HT-29 (cell line): ENCODE measurements around the gene C17orf107. TPM values are rescaled to one million over a fixed set of nuclear protein-coding genes. Genes with fewer than 3 reads are reported as not detected.
"Not testable (repeated sequence)": the region's sequence is repeated elsewhere in the genome, so short reads cannot be mapped to it uniquely, and the experiment has no call there.

ENCODE experiments used
- DNase-seq: peaks from one replicate; pipeline ENCODE4 v3.0.0-alpha.2; 2015; ENCODE audit warnings: low spot score
- total RNA-seq: library from RNA; depleted of rRNA; stranded (reverse); fragments of >200 nt; shearing (Covaris generic); gene quantifications from 2 replicates; pipeline ENCODE4 v1.2.3, GENCODE V29; 2014

The C17orf107 gene
- total RNA-seq, 1 experiment from 2014 or later = 1.4 TPM

DNA sequence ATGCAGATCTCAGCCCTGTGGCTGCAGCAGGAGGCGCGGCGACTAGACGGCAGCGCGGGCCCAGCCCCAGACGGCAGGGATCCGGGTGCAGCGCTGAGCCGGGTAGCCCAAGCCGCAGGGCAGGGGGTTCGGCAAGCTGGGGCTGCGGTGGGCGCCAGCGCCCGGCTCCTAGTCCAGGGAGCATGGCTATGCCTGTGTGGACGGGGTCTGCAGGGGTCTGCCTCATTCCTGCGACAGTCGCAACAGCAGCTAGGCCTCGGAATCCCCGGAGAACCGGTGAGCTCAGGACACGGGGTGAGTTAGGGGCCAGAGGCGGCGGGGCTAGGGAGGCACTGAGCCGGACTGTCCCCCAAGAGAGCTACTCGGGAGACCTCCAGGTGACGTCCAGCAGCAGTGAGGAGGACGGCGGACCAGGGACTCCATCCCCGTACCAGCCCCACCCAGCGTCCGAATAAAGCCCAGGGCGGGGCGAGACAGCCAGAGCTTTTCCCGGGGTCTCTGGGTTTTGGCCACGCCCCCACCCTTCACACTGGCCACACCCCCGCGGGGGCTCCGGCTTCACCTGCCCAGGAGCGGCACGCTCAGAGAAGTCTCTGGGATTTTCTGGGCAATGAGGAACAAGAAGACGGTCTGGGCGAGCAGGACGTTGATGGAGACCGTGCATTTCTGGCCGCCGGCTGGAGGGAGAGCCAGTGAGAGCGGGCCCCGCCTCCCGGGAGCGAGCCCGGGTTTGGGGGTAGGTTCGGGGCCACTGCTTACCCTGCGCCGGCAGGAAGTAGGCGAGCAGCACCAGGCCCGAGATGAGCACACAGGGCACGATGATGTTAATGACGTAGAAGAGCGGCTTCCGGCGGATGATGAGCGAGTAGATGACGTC is 1.1 kb downstream of the C17orf107 start:
- no peak for DNase-seq

DNA sequence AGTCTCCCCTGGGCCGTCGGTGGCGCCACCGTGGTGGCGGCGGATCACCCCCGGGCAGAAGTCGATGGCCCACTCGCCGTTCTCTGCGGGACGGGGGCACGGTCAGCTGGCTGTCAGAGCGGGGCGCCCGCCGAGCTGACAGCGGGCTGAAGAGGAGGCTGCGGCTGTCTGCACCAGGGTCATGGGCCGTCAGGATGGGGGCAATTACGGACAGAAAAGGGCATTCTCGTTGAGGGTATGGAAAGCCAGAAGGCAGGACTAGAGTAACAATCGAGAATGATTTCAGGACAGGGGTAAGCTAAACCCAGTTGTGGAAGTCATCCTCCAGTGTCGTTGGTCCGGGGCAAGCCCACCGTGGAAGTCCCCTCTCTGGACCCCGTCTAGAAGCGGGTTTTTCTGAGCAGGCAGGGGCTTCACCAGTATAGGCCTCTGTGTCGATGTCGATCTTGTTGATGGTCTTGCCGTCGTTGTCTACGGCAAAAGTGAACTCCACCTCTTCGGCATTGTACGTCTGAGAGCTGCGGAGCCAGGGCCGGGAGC is 1.8 kb downstream of the C17orf107 start:
- DNase-seq = no peak

DNA sequence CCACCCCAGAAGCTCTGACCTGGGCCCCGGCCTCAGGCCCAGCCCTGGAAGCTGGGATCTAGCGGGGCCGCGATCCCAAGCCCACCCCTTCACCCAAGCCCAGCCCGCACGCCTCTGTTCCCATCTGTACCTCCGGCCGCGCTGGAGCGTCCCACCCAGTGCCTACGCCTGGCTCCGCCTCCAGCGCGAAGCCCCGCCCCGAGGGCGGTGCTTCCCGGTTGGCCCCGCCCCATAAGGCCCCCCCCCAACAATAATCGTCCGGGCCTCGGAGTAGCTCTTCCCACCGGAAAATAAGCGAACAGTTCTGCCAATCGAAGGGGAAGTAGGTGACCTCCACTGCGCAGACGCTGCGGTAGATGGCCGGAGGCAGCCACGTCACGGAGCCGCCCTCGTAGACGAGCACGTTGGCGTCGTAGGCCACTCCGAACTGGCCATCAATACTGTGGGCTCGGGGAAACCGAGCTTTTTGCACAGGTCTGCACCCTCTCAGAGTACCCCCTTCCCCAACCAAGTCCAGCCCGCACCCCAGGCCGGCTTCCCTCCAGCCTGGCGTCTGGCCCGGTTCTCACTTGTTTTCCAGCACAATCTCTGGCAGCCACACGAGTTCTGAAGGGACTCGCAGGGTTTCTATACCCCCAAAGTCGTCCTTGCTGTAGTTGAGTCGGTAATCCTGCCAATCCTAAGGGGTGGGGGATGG is 2.5 kb downstream of the C17orf107 start:
- no peak for DNase-seq

DNA sequence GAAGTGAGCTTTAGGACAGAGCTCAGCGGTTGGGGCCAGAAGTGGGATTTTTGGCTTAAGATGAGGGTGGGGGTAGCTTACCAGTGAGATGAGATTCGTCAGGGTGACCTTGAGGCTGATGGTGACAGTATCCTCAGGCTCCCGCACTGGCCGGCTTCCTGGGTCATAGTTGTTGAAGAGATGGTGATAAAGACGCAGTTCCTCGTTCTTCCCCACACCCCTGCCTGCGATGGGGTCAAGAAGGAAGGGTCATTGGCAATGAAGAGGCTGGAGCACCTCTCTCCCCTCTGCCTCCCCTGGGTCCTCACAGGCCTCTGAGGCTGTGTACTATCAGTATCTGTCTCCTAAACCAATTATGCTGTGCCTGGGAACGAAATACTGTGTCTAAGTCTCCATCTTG is 3.2 kb downstream of the C17orf107 start:
- DNase-seq = no peak

DNA sequence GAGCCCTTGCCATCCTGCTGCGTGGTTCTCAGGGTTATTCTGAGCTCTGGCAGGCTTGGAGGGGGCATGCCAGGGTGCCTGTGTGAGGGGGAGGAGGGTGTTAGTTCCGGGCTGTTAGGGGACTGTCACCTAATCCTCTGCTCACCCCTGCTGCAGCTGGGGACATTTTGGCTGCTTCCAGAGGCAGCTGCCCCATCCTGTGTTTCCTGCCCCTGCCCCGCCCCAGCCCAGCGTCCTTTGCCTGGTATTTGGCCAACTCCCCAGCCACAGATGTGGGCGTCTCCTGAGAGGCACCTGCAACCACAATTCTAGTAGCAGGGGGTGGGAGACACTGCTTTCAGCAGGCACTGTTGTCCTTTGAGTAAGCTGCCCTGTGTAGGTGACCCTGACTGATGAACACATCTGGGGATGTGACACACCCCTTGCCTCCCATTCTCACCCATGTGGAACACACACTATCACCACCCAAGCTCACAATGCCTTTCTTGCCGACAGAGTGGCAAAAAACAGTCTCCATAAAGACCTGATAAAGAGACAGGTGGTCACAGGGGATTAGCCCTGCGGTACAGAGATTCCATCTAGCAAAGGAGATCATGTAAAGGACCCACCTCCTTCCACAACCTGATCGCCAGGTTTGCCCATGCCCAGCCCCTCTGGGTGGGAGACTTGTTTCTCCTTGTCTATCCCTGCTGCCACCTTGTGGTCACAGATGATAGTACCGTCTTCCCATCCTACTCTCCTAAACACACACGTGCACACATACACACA is 3.9 kb downstream of the C17orf107 start, which contains the start of gene CHRNE:
TSS of gene CHRNE (minus strand) at position 48 of the 768 bp plus-strand sequence. CDS start at position 13, 35 bp downstream.
- peak; percentile 82 for DNase-seq

DNA sequence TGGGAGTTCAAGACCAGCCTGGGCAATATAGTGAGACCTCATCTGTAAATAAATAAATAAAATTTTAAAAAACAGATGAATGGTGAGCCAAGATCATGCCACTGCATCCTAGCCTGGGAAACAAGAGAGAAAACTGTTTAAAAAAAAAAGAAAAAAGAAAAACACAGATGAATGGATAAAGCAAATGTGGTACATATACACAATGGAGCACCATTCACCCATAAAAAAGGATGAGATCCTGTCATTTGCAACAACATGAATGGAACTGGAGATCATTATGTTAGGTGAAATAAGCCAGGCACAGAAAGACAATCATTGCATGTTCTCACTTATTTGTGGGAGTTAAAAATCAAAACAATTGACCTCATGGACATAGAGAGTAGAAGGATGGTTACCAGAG is 7.3 kb downstream of the C17orf107 start:
- not testable (repeated sequence) for DNase-seq

DNA sequence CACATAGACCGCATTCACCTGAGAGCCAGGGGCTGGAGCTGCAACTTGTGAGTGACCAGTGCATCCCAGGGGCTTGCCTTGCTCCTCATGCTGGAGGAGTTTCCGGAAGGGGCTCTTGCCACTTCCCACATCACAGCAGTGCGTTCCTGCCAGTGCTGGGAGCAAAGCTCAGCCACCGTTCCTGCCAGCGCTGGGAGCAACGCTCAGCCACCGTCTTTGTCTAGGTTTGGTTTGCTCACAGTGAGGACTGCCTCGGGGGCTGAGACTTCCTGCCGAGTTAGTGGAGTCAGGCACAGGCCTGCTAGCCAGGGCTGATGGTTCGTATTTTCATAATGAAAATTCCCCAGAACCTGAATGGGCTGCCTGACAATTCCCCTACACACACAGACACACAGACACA is 9.0 kb downstream of the C17orf107 start:
- no peak for DNase-seq

DNA sequence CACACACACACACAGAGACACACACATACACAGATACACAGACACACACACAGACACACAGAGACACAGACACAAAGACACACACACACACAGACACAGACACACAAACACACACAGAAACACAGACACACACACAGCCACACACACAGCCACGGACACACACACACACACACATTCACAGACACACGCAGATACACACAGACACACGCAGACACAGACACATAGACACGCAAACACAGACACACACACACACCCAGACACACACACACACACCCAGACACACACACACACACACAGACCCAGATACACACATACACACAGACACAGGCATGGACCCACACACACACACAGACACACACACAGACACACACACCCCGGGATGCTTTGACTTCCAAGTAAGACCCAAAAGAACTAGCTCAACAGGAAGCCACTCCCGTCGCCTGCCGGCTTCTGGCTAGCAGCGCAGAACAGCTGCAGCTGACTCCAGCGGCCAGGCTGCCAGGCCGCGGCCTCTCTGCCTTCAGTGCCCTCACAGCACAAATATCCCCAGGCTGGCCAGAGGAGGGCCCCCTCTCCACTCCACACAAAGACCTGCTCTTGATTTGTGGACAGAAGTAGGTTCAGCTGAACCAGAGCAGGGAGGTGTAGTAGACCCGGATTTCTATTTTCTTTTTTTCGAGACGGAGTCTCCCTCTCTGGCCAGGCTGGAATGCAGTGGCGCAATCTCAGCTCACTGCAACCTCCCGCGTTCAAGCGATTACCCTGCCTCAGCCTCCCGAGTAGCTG is 9.6 kb downstream of the C17orf107 start:
- DNase-seq = peak; percentile 82

DNA sequence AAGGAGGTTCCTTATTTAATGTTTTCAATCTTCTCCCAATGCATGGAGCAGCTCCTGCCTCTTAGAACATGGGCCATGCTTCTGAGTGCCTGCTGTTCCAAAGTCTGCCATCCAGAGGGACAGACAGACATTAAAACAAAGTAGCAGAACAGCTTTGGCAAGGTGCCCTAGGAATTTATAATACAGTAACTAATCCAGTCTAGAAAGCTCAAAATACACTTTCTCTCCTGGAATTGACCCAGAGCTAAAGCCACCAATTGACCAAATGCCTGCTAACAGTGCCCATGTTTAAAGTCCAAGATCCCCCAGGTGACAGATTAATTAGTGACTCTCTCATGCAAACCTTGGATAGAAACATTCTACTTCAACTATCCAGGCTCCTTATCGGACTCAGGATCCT is 14.7 kb downstream of the C17orf107 start:
- peak; percentile 35 for DNase-seq

DNA sequence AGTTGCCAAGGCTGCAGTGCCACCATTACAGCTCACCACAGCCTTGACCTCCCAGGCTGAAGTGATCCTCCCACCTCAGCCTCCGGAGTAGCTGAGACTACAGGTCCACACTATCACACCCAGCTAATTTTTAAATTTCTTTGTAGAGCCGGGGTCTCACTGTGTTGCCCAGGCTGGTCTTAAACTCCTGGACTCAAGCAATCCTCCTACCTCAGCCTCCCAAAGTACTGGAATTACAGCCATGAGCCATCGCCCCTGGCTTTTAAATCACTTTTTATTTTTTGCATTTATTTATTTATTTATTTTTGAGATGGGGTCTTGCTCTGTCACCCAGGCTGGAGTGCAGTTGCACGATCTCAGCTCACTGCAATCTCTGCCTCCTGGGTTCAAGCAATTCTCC is 15.2 kb downstream of the C17orf107 start:
- not testable (repeated sequence) for DNase-seq

DNA sequence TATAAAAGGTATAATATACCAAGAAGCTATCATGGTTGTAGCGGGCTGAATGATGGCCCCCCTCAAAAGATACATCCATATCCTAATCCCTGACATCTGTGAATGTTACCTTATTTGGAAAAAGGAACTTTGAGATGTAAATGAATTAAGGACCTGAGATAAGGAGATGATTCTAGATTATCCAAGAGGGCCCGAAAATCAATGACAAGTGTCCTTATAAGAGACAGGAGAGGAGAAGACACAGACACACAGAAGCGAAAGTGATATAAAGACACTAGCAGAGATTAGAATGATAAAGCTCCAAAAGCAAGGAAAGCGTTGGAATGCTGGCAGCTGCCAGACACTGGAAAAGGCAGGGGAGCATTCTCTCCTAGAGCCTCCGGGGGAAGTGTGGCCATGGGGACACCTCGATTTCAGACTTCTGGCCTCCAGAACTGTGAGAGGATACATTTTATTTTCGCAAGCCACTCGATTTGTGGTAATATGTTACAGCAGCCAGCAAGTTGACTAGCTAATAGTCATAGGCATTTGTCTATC is 20.2 kb downstream of the C17orf107 start:
- DNase-seq = no peak

DNA sequence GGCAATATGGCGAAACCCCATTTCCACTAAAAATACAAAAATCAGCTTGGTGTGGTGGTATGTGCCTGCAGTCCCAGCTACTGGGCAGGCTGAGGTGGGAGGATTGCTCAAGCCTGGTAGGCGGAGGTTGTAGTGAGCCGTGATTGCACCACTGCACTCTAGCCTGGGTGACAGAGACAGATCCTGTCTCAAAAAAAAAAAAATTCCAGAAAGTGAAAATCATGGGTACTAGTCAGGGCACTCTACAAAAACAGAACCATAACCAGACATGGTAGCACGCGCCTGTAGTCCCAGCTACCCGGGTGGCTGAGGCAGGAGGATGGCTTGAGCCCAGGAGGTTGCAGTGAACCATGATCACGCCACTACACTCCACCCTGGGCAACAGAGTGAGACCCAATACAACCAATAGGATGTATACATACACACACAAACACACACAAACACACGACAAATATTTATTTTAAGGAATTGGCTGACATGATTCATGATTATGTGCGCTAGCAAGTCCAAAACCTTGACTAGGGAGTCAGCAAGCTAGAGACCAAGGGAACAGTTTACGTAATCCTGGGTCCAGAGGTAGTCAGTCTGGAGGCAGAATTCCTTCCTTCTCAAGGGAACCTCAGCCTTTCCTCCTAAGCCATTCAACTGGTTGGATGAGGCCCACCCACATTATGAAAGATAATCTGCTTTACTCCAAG is 21.2 kb downstream of the C17orf107 start:
- no peak for DNase-seq

DNA sequence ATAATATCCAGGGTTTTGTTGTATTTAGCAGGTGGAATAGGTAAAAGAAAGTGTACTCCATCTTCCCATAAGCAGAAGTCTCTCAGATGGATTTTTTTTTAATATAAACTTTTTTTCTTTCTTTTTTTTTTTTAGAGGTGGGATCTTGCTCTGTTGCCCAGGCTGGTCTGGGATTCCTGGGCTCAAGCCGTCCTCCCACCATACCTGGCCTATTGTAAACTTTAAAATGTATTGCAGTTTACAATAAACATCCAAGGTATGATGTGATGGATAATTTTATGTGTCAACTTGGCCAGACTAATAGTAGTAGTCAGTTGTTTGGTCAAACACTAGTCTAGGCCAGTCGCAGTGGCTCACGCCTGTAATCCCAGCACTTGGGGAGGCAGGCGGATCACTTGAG is 22.0 kb downstream of the C17orf107 start:
- no peak for DNase-seq

DNA sequence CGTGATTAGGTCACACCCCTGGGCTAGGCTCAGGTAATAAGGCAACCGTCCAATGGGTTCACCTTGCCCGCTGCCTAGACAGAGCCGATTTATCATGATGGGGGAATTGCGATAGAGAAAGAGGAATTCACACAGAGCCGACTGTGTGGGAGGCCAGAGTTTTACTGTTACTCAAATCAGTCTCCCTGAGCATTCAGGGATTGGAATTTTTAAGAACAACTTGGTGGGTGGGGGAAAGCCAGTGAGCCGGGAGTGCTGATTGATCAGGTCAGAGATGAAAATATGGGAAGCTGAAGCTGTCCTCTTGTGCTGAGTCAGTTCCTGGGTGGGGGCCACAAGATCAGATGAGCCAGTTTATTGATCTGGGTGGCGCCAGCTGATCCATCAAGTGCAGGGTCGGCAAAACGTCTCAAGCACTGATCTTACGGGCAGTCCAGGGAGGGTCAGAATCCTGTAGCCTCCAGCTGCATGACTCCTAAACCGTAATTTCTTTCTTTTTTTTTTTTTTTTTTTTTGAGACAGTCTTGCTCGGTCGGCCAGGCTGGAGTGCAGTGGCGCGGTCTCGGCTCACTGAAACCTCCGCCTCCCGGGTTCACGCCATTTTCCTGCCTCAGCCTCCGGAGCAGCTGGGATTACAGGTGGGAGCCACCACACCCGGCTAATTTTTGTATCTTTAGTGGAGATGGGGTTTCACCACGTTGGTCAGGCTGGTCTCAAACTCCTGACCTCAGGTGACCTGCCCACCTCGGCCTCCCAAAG is 27.4 kb downstream of the C17orf107 start:
- DNase-seq = not testable (repeated sequence)

DNA sequence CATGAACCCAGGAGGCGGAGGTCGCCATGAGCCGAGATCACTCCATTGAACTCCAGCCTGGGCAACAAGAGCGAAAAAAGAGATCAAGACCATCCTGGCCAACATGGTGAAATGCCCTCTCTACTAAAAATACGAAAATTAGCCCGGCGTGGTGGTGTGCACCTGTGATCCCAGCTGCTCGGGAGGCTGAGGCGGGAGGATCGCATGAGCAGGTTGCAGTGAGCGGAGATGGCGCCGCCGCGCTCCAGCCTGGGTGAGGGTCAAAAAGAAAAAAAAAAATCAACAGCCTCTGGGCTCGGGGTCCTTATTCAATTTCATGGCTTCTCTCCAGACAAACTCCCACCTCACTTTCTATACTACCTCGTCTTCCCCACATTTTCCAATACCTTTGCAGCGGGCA is 29.5 kb downstream of the C17orf107 start:
- no peak for DNase-seq

DNA sequence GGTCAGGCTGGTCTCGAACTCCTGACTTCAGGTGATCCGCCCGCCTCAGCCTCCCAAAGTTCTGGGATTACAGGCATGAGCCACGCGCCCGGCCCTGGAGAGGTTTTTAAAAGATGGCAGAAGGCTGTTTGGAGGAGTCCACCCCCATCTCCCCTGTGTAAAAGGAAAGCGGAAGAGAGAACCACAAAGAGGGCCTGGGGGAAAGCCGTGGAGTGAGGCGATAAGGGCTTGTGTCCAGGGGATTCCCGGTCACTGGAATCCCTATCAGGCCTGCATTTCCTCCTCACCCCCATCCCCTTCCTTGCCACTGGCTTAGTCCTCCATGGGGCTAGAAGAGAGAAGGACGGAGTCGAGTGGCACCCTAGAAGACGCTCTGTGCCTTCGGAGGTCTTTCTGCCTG is 32.6 kb downstream of the C17orf107 start, which contains the start of gene GP1BA:
TSS of gene GP1BA (plus strand) at position 315 of the 400 bp plus-strand sequence. CDS start 328 bp downstream, outside the sequence.
- no peak for DNase-seq

DNA sequence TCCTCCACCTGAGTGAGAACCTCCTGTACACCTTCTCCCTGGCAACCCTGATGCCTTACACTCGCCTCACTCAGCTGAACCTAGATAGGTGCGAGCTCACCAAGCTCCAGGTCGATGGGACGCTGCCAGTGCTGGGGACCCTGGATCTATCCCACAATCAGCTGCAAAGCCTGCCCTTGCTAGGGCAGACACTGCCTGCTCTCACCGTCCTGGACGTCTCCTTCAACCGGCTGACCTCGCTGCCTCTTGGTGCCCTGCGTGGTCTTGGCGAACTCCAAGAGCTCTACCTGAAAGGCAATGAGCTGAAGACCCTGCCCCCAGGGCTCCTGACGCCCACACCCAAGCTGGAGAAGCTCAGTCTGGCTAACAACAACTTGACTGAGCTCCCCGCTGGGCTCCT is 33.4 kb downstream of the C17orf107 start:
- no peak for DNase-seq

DNA sequence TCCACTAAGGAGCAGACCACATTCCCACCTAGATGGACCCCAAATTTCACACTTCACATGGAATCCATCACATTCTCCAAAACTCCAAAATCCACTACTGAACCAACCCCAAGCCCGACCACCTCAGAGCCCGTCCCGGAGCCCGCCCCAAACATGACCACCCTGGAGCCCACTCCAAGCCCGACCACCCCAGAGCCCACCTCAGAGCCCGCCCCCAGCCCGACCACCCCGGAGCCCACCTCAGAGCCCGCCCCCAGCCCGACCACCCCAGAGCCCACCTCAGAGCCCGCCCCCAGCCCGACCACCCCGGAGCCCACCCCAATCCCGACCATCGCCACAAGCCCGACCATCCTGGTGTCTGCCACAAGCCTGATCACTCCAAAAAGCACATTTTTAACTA is 34.3 kb downstream of the C17orf107 start:
- DNase-seq = no peak
